Thyroid gland (tissue), 4 donors: ENCODE data around the gene ALKBH5. TPM values are rescaled to one million over a fixed set of nuclear protein-coding genes. Genes with fewer than 3 reads are reported as not detected.

Experiments used
- DNase-seq, 2 donors: peaks; one replicate each; pipeline ENCODE4 v3.0.0-alpha.2; 2019
- H3K27ac ChIP-seq, 3 donors: fragments of 200-600 bp; sonication (generic); 1 replicate in 2 of 3; 2 replicates in 1 of 3; pipeline ENCODE4 v1.5.1; 2016 to 2019; ENCODE audit warnings: mild to moderate bottlenecking in 1 of 3, moderate library complexity in 1 of 3
- H3K27me3 ChIP-seq: fragments of 200-600 bp; sonication (generic); one replicate; pipeline ENCODE4 v1.5.1; 2019
- H3K36me3 ChIP-seq, 2 donors: fragments of 200-600 bp; sonication (generic); one replicate each; pipeline ENCODE4 v1.5.1; 2016 to 2019
- H3K4me1 ChIP-seq, 2 donors: fragments of 200-600 bp; sonication (generic); one replicate each; pipeline ENCODE4 v1.5.1; 2017 to 2019
- H3K4me3 ChIP-seq, 3 donors: fragments of 200-600 bp; sonication (generic); replicated peaks in 1 of 3; 1 replicate in 2 of 3; 2 replicates in 1 of 3; pipeline ENCODE4 v1.5.1; 2016; ENCODE audit warnings: mild to moderate bottlenecking in 1 of 3
- H3K9me3 ChIP-seq: fragments of 200-600 bp; sonication (generic); one replicate; pipeline ENCODE4 v1.5.1; 2017
- CTCF ChIP-seq, 6 experiments: fragments of 200-600 bp in 3 of 6; fragments of 450-650 bp in 3 of 6; sonication (generic) in 3 of 6; IDR thresholded peaks; one replicate each; pipeline ENCODE4 v1.5.1; 2016 to 2019; ENCODE audit warnings: antibody characterized with exemption in 6 of 6, mild to moderate bottlenecking in 2 of 6, inconsistent platforms in 1 of 6, moderate library complexity in 1 of 6
- POLR2A ChIP-seq, 2 donors: fragments of 450-650 bp; IDR thresholded peaks; one replicate each; pipeline ENCODE4 v1.6.1; 2017; ENCODE audit warnings: antibody characterized with exemption in 2 of 2, mild to moderate bottlenecking in 2 of 2, moderate library complexity in 1 of 2
- WGBS, 2 donors: methylation state at CpG; one replicate each; pipeline ENCODE4 v1.1.5; 2017; 5-methylcytosine and 5-hydroxymethylcytosine counted together
- intact Hi-C: fragments of 100-400 bp; cut with DNase I; formaldehyde crosslinking; loops from one replicate; pipeline ENCODE4 v1.15.1; 2023
- total RNA-seq, 4 donors: library from RNA; depleted of rRNA; stranded (reverse); fragments of >200 nt; gene quantifications; one replicate each; pipeline ENCODE4 v1.2.3, GENCODE V29; 2016

ALKBH5 gene
- total RNA-seq, 4 donors from 2014 or later: 123 to 169 (median 159) TPM

- intact Hi-C loops: no loop called here
- Histone ChIP-seq H3K4me3 (no peak overlapping the region), H3K4me1 (no peaks in the 10 kb centered on the region), H3K36me3 (peaks cover 45 to 48% of the 10 kb centered on the region in 2 donors), H3K27me3 (no peaks in the 10 kb centered on the region), H3K27ac (no peak overlapping the region), H3K9me3 (no peaks in the 10 kb centered on the region)
- no peak for DNase-seq
- TF ChIP-seq POLR2A (IDR thresholded peaks at IDR 0.05) (no peak), CTCF (IDR thresholded peaks at IDR 0.05) (no peak)
- WGBS, 2 donors: 91 to 93% methylated on average over 14 to 20 of the region's 21 CpGs
Measured at GRCh38 chr17:18245038-18245776, 61.6 kb downstream of the ALKBH5 start.

- 78 to 91% methylated on average over 6 to 20 of the region's 24 CpGs for WGBS, 2 donors
- H3K4me1 ChIP-seq: no peaks in the 10 kb centered on the region
- peaks cover 55 to 57% of the 10 kb centered on the region in 2 donors for H3K36me3 ChIP-seq
- H3K4me3 ChIP-seq: no peak overlapping the region
- no peak for TF ChIP-seq POLR2A (IDR thresholded peaks at IDR 0.05)
- no peak for TF ChIP-seq CTCF (IDR thresholded peaks at IDR 0.05)
- H3K27ac ChIP-seq: no peak overlapping the region
- intact Hi-C loops: no loop called here
- no peaks in the 10 kb centered on the region for H3K27me3 ChIP-seq
- no peaks in the 10 kb centered on the region for H3K9me3 ChIP-seq
- no peak for DNase-seq
Measured at GRCh38 chr17:18246109-18246725, 62.6 kb downstream of the ALKBH5 start.

- WGBS, 2 donors: 33 to 56% methylated on average over 14 to 37 of the region's 46 CpGs
- DNase-seq: peak; percentile 66 to 83
- peaks cover 64 to 66% of the 10 kb centered on the region in 2 donors for H3K36me3 ChIP-seq
- TF ChIP-seq POLR2A (IDR thresholded peaks at IDR 0.05) (no peak), CTCF (IDR thresholded peaks at IDR 0.05) (no peak)
- H3K4me1 ChIP-seq: no peaks in the 10 kb centered on the region
- intact Hi-C loops: no loop called here
- H3K4me3 ChIP-seq: no peak overlapping the region
- no peaks in the 10 kb centered on the region for H3K27me3 ChIP-seq
- H3K27ac ChIP-seq: no peak overlapping the region
- no peaks in the 10 kb centered on the region for H3K9me3 ChIP-seq
Measured at GRCh38 chr17:18246880-18247612, 63.4 kb downstream of the ALKBH5 start.

- TF ChIP-seq POLR2A (IDR thresholded peaks at IDR 0.05) (no peak), CTCF (IDR thresholded peaks at IDR 0.05) (no peak)
- no peak overlapping the region for H3K4me3 ChIP-seq
- no peak overlapping the region for H3K27ac ChIP-seq
- H3K4me1 ChIP-seq: no peaks in the 10 kb centered on the region
- DNase-seq: peak in 1 of 2 donors; percentile 15
- WGBS, 2 donors: 89 to 91% methylated on average over 25 to 29 of the region's 30 CpGs
- intact Hi-C loops: no loop called here
- H3K36me3 ChIP-seq: peaks cover 69 to 71% of the 10 kb centered on the region in 2 donors
- H3K27me3 ChIP-seq: no peaks in the 10 kb centered on the region
- no peaks in the 10 kb centered on the region for H3K9me3 ChIP-seq
Measured at GRCh38 chr17:18247613-18248001, 64.0 kb downstream of the ALKBH5 start.
